Measurements from ENCODE around the gene TRMT1.

DNA sequence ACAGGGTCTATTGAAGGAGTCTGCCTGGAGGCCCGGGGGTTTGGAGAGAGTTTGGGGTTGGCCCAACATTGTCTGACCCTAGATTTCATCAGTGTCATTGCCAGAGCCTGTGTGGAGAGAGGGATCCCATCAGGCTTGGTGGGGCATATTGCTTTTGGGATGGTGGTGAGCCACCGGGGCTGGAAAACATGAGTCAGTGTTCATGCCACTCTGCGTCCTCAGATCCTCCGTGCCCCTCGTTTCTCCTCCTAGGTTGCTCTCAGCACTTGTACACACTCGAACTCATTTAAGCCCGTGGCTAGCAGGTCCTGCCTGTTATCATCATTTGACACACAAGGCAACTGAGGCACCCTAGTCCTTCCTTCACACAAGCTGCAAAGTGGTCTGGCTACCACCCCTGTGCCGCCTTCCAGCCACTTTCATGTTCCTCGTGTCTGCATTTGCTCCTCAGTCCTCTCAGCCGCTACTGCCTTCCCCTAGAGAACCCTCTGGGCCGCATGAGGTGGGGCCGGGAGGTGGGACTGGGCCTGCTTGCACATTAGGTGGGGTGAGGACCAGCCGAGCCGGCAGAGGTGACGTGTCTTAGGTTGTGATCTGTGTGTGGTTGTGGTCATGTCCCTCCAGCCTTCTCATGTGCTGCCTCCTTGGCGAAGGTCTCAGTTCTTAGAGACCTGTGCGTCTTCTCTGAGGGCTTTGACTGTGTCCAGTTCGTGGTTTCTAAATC lies 5.2 kb upstream of the TRMT1 start:
- TF ChIP-seq, protein P1, sequence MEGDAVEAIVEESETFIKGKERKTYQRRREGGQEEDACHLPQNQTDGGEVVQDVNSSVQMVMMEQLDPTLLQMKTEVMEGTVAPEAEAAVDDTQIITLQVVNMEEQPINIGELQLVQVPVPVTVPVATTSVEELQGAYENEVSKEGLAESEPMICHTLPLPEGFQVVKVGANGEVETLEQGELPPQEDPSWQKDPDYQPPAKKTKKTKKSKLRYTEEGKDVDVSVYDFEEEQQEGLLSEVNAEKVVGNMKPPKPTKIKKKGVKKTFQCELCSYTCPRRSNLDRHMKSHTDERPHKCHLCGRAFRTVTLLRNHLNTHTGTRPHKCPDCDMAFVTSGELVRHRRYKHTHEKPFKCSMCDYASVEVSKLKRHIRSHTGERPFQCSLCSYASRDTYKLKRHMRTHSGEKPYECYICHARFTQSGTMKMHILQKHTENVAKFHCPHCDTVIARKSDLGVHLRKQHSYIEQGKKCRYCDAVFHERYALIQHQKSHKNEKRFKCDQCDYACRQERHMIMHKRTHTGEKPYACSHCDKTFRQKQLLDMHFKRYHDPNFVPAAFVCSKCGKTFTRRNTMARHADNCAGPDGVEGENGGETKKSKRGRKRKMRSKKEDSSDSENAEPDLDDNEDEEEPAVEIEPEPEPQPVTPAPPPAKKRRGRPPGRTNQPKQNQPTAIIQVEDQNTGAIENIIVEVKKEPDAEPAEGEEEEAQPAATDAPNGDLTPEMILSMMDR (IDR thresholded peaks at IDR 0.05), result no peak
- no peak for TF ChIP-seq EZH2 (IDR thresholded peaks at IDR 0.05; ENCODE audit: borderline replicate concordance, insufficient read depth, low read depth, low read length, poor library complexity, severe bottlenecking)

All from B cell (primary cell).